WTC11 (cell line): ENCODE results near the gene NFX1.

ENCODE experiments used
- ATF1 ChIP-seq: sonication (generic); formaldehyde crosslinking; IDR thresholded peaks from 2 replicates; pipeline ENCODE4 v1.8.1; 2023; ENCODE audit warnings: mild to moderate bottlenecking, moderate library complexity, missing genetic modification reagents
- FOXP1 ChIP-seq: sonication (generic); formaldehyde crosslinking; IDR thresholded peaks from 2 replicates; pipeline ENCODE4 v1.8.0; 2022; ENCODE audit warnings: missing genetic modification reagents, mild to moderate bottlenecking, moderate library complexity, borderline replicate concordance
- NFYB ChIP-seq: sonication (generic); formaldehyde crosslinking; conservative IDR thresholded peaks from 2 replicates; pipeline ENCODE4 v1.8.0; 2022; ENCODE audit warnings: low read depth, missing genetic modification reagents
- NR1H2 ChIP-seq: sonication (generic); formaldehyde crosslinking; IDR thresholded peaks from 2 replicates; pipeline ENCODE4 v1.9.0; 2021; ENCODE audit warnings: mild to moderate bottlenecking, moderate library complexity, missing genetic modification reagents
- NR2C2 ChIP-seq: sonication (generic); formaldehyde crosslinking; IDR thresholded peaks from 2 replicates; pipeline ENCODE4 v1.8.0; 2022; ENCODE audit warnings: mild to moderate bottlenecking, missing genetic modification reagents
- ZNF232 ChIP-seq: sonication (generic); formaldehyde crosslinking; IDR thresholded peaks from 2 replicates; pipeline ENCODE4 v1.8.0; 2022; ENCODE audit warnings: mild to moderate bottlenecking, missing genetic modification reagents
- TF ChIP-seq, protein P1 (sequence below): fragments of 200-600 bp; IDR thresholded peaks from 2 replicates; pipeline ENCODE4 v1.8.0; 2022; ENCODE audit warnings: antibody characterized with exemption
- TF ChIP-seq, protein P2 (sequence below): sonication (generic); formaldehyde crosslinking; conservative IDR thresholded peaks from 2 replicates; pipeline ENCODE4 v1.8.1; 2022; ENCODE audit warnings: mild to moderate bottlenecking, missing genetic modification reagents
- TF ChIP-seq, protein P3 (sequence below): sonication (generic); formaldehyde crosslinking; IDR thresholded peaks from 2 replicates; pipeline ENCODE4 v1.8.0; 2022; ENCODE audit warnings: mild to moderate bottlenecking, missing genetic modification reagents

DNA sequence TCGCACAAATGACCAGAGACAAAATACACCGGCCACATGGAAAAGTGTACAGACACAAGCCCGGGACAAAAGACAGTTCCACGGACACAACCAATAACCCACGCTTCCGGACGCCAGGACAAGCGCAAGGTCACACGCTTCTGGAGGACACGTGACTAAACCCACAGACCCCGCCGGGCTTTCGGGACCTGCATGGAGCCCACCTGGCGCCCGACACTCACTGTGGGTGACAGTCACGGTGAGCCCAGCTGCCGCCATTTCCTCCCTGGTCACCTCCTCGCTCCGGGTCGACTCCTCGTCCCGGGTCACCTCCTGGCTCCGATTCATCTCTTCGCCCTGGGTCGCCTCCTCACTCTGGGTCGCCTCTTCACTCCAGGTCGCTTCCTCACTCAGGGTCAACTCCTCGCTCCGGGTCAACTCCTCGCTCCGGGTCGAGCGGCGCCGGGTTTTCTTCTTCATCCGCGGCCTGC is 26.3 kb upstream of the NFX1 start:
- TF ChIP-seq NFYB (CRISPR knock-in tag) (no peak), ZNF232 (CRISPR knock-in tag) (no peak), NR2C2 (CRISPR knock-in tag) (no peak), NR1H2 (CRISPR knock-in tag) (no peak), FOXP1 (no peak), ATF1 (CRISPR knock-in tag) (0 out of 2 replicates have a peak, but pooled peaks have one; percentile 55)
- TF ChIP-seq, protein P1, sequence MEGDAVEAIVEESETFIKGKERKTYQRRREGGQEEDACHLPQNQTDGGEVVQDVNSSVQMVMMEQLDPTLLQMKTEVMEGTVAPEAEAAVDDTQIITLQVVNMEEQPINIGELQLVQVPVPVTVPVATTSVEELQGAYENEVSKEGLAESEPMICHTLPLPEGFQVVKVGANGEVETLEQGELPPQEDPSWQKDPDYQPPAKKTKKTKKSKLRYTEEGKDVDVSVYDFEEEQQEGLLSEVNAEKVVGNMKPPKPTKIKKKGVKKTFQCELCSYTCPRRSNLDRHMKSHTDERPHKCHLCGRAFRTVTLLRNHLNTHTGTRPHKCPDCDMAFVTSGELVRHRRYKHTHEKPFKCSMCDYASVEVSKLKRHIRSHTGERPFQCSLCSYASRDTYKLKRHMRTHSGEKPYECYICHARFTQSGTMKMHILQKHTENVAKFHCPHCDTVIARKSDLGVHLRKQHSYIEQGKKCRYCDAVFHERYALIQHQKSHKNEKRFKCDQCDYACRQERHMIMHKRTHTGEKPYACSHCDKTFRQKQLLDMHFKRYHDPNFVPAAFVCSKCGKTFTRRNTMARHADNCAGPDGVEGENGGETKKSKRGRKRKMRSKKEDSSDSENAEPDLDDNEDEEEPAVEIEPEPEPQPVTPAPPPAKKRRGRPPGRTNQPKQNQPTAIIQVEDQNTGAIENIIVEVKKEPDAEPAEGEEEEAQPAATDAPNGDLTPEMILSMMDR, result no peak
- TF ChIP-seq, protein P2, sequence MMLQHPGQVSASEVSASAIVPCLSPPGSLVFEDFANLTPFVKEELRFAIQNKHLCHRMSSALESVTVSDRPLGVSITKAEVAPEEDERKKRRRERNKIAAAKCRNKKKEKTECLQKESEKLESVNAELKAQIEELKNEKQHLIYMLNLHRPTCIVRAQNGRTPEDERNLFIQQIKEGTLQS (CRISPR knock-in tag), result no peak
- TF ChIP-seq, protein P3, sequence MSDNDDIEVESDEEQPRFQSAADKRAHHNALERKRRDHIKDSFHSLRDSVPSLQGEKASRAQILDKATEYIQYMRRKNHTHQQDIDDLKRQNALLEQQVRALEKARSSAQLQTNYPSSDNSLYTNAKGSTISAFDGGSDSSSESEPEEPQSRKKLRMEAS (CRISPR knock-in tag), result peak; percentile 39
